Peyer's patch (tissue), 4 donors: Measurements from ENCODE around the gene DNAJB6. TPM values are rescaled to one million over a fixed set of nuclear protein-coding genes. Genes with fewer than 3 reads are reported as not detected.

Experiments
- DNase-seq, 3 donors: peaks; one replicate each; pipeline ENCODE4 v3.0.0-alpha.2; 2017 to 2019
- H3K27ac ChIP-seq, 4 donors: fragments of 200-600 bp; sonication (generic); one replicate each; pipeline ENCODE4 v1.5.1; 2016 to 2019
- H3K27me3 ChIP-seq, 2 donors: fragments of 200-600 bp; sonication (generic); one replicate each; pipeline ENCODE4 v1.5.1; 2019
- H3K36me3 ChIP-seq, 3 donors: fragments of 200-600 bp; sonication (generic); one replicate each; pipeline ENCODE4 v1.5.1; 2016 to 2019
- H3K4me1 ChIP-seq, 4 donors: fragments of 200-600 bp; sonication (generic); one replicate each; pipeline ENCODE4 v1.5.1; 2016 to 2019
- H3K4me3 ChIP-seq, 4 donors: fragments of 200-600 bp; sonication (generic); 1 replicate in 3 of 4; 2 replicates in 1 of 4; pipeline ENCODE4 v1.5.1; 2016 to 2019; ENCODE audit warnings: mild to moderate bottlenecking in 1 of 4
- H3K9me3 ChIP-seq, 4 donors: fragments of 200-600 bp; sonication (generic); one replicate each; pipeline ENCODE4 v1.5.1; 2016 to 2019; ENCODE audit warnings: mild to moderate bottlenecking in 1 of 4
- POLR2A ChIP-seq, 2 donors: fragments of 450-650 bp; IDR thresholded peaks; one replicate each; pipeline ENCODE4 v1.5.1; 2017; ENCODE audit warnings: antibody characterized with exemption in 2 of 2, mild to moderate bottlenecking in 2 of 2, moderate library complexity in 2 of 2
- total RNA-seq, 4 donors: library from RNA; depleted of rRNA; stranded (reverse); fragments of >200 nt; gene quantifications; one replicate each; pipeline ENCODE4 v1.1.0, GENCODE V29; 2016
- TF ChIP-seq, protein P1 (sequence below), 6 experiments: fragments of 450-650 bp in 4 of 6; fragments of 200-600 bp in 2 of 6; sonication (generic) in 1 of 6; IDR thresholded peaks; one replicate each; pipeline ENCODE4 v1.5.1; 2017 to 2019; ENCODE audit warnings: antibody characterized with exemption in 6 of 6, mild to moderate bottlenecking in 3 of 6, moderate library complexity in 1 of 6

The DNAJB6 gene
- total RNA-seq, 4 donors from 2014 or later: 47.1 to 129 (median 61.3) TPM

DNA sequence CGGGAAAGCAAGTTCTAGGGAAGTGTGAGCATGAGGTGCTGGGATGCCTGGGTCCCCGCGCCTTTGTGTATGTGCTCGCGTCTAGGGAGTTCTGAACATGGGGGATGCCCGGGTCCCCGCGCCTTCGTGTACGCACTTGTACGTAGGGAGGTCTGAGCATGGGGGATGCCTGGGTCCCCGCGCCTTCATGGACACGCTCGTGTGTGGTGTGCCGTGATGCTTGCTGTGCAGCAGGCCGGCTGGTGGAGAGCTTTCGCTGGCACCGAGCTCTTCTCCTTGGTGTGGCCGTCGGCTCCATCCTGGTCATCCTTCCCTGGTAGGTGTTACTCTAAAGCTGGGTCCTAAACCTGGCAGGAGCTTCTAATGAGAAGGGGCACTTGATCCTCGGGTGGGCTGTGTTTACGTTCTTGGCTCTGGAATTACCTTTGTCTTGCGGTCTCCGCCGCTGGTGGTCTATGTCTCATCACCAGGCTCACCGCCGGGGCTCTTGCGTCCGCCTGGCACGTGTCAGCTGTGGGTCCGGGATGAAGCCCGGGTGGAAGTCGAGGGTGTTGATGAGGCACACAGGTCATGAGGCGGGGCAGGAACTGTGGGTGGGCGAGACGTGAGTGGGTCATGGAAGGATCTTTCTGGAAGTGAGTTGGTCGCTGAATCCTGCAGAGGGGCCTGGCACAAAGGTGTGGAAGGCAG, 63.5 kb downstream of the DNAJB6 start:
- DNase-seq: peak in 1 of 3 donors; percentile 51
- H3K27ac ChIP-seq: no peak overlapping the region
- no peak for TF ChIP-seq POLR2A (IDR thresholded peaks at IDR 0.05)
- TF ChIP-seq, protein P1, sequence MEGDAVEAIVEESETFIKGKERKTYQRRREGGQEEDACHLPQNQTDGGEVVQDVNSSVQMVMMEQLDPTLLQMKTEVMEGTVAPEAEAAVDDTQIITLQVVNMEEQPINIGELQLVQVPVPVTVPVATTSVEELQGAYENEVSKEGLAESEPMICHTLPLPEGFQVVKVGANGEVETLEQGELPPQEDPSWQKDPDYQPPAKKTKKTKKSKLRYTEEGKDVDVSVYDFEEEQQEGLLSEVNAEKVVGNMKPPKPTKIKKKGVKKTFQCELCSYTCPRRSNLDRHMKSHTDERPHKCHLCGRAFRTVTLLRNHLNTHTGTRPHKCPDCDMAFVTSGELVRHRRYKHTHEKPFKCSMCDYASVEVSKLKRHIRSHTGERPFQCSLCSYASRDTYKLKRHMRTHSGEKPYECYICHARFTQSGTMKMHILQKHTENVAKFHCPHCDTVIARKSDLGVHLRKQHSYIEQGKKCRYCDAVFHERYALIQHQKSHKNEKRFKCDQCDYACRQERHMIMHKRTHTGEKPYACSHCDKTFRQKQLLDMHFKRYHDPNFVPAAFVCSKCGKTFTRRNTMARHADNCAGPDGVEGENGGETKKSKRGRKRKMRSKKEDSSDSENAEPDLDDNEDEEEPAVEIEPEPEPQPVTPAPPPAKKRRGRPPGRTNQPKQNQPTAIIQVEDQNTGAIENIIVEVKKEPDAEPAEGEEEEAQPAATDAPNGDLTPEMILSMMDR (IDR thresholded peaks at IDR 0.05): no peak
- H3K36me3 ChIP-seq: peaks cover 0 to 40% (median 0%) of the 10 kb centered on the region in 3 donors
- no peaks in the 10 kb centered on the region for H3K9me3 ChIP-seq
- no peaks in the 10 kb centered on the region for H3K27me3 ChIP-seq
- H3K4me3 ChIP-seq: no peak overlapping the region
- peaks cover 0 to 14% (median 1%) of the 10 kb centered on the region in 4 donors for H3K4me1 ChIP-seq

DNA sequence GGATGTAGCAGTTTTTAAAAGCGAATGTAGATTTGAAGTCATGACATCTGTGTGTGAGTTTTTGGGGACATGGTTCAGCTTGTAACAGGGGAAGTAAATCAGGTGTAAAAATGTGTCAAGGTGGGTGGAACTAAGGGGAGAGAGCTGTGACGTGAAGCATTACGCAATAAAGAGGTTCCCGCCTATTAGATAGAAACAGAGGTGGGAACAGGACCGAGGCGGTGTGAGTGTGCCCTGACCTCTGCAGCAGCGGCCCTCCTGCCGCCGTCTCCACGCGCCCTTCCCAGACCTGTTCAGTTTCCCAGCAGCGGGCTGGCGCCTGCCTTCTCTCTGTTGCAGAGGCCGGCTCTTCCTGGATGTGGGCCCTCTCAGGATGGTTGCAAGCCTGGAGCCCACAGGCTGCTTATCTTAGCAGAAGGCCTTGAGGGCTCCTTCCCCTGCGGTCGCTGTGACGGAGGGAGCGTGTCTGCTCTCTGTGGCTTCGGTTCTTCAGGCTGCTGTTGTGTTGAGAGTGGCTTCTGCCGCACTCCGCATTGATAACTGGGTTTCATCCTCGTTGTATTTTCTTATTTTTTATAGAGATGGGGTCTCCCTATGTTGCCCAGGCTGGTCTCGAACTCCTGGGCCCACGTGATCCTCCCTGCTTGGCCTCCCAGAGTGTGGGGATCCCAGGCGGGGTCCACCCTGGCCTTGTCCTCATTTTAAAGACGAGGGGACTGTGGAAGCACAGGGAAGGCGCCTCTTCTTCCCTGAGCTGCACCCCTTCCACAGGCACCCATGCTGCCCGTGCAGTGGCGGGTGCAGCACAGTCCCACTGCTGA, 65.0 kb downstream of the DNAJB6 start:
- TF ChIP-seq POLR2A (IDR thresholded peaks at IDR 0.05): no peak
- TF ChIP-seq, protein P1 (IDR thresholded peaks at IDR 0.05): no peak
- DNase-seq: peak in 1 of 3 donors; percentile 41
- H3K9me3 ChIP-seq: no peaks in the 10 kb centered on the region
- no peak overlapping the region for H3K4me3 ChIP-seq
- H3K36me3 ChIP-seq: peaks cover 0 to 39% (median 0%) of the 10 kb centered on the region in 3 donors
- no peak overlapping the region for H3K27ac ChIP-seq
- peaks cover 0 to 14% (median 1%) of the 10 kb centered on the region in 4 donors for H3K4me1 ChIP-seq
- H3K27me3 ChIP-seq: no peaks in the 10 kb centered on the region

DNA sequence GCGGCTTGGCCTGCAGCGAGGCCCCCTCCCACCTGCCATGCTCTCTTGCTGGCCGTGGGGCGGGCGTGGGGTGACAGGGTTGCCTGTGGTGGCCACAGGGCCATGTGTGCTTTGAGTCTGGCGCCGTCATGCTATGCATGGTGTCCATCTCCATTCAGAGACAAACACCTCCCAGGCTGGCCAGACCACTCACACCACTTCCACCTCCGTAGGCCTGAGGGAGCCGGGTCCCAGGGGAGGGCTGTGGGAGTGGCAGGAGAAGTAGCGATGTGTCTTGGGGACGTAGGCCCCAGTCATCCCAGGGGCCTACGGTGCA, 65.5 kb downstream of the DNAJB6 start:
- Histone ChIP-seq H3K4me1 (peaks cover 0 to 12% (median 1%) of the 10 kb centered on the region in 4 donors), H3K36me3 (peaks cover 0 to 34% (median 0%) of the 10 kb centered on the region in 3 donors), H3K4me3 (no peak overlapping the region), H3K9me3 (no peaks in the 10 kb centered on the region), H3K27me3 (no peaks in the 10 kb centered on the region), H3K27ac (no peak overlapping the region)
- DNase-seq: no peak
- TF ChIP-seq, protein P1 (IDR thresholded peaks at IDR 0.05): no peak
- no peak for TF ChIP-seq POLR2A (IDR thresholded peaks at IDR 0.05)

DNA sequence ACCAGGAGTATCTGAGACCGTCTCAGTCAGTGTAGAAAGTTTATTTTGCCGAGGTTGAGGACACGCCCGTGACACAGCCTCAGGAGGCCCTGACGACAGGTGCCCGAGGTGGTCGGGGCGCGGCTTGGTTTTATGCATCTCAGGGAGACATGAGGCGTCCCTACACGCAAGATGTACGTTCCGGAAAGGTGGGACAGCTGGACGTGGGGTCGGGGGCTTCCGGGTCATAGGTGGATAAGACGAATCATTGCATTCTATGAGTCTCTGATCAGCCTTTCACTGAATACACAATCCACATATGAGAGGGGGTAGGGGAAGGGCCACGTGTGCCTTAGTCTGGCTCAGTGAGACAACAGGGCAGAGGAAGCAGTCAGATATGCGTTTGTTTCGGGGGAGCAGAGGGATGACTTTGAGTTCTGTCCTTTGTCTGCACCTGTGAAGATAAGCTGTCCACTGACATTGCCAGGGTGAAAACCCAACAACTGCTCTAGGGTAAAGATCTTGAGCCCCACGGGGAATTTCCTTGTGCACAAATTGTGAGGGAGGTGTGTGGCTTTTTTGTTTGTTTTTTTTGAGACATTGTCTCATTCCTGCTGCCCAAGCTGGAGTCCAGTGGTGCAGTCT, 66.2 kb downstream of the DNAJB6 start:
- H3K27me3 ChIP-seq: no peaks in the 10 kb centered on the region
- DNase-seq: peak in 1 of 3 donors; percentile 40
- H3K36me3 ChIP-seq: peaks cover 0 to 40% (median 0%) of the 10 kb centered on the region in 3 donors
- no peak overlapping the region for H3K4me3 ChIP-seq
- peaks cover 0 to 5% (median under 1%) of the 10 kb centered on the region in 4 donors for H3K4me1 ChIP-seq
- TF ChIP-seq POLR2A (IDR thresholded peaks at IDR 0.05): no peak
- TF ChIP-seq, protein P1 (IDR thresholded peaks at IDR 0.05): no peak
- H3K9me3 ChIP-seq: no peaks in the 10 kb centered on the region
- H3K27ac ChIP-seq: no peak overlapping the region

DNA sequence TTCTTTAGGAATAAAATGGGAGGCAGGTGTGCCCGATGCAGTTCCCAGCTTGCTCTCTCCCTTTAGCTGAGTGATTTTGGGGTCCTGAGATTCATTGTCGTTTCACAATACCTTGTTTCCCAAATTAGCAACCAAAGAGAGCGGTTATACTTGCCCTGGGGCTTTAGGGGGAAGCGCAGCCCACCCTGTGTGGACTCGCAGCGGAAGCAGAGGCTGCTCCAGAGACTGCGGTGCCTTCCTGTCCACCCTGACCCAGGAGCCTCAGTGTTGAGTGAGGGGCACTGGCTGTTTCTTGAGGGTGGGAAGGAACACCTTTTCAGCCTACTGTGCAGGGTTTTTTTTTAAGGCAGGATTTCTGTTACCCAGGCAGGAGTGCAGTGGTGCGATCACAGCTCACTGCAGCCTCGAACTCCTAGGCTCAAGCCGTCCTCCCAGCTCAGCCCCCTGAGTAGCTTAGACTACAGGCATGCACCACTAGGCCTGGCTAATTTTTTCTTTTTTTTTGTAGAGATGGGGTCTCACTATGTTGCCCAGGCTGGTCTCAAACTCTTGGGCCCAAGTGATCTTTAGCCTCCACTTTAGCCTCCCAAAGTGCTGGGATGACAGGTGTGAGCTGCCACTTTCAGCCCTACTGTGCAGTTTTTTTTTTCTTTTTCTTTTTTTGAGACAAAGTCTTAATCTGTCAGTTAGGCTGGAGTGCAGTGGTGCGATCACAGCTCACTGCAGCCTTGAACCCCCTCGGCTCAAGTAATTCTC, 67.0 kb downstream of the DNAJB6 start:
- Histone ChIP-seq H3K9me3 (no peaks in the 10 kb centered on the region), H3K4me1 (no peaks in the 10 kb centered on the region), H3K4me3 (no peak overlapping the region), H3K27me3 (no peaks in the 10 kb centered on the region), H3K36me3 (peaks cover 0 to 40% (median 0%) of the 10 kb centered on the region in 3 donors), H3K27ac (no peak overlapping the region)
- no peak for TF ChIP-seq POLR2A (IDR thresholded peaks at IDR 0.05)
- TF ChIP-seq, protein P1 (IDR thresholded peaks at IDR 0.05): no peak
- DNase-seq: no peak
